Activated CD8-positive, alpha-beta memory T cell treated with anti-CD3 and anti-CD28 coated beads, Interleukin-2, amount 50 U/mL, for 24 hours (primary cell): ENCODE measurements around the gene CERS6.

Experiments used
- DNase-seq: peaks from one replicate; pipeline ENCODE4 v3.0.0-alpha.2; 2020; ENCODE audit errors: extremely low read depth

Gene CERS6

GRCh38 chr2:168801471-168801870 lies 345.4 kb downstream of the CERS6 start:
- no peak for DNase-seq

GRCh38 chr2:168801961-168802858 lies 346.1 kb downstream of the CERS6 start, which contains the start of gene NOSTRIN:
TSS of gene NOSTRIN (plus strand) at chr2:168802637. CDS start at chr2:168802647, 10 bp downstream.
- DNase-seq = no peak

GRCh38 chr2:168802859-168803725 lies 347.0 kb downstream of the CERS6 start:
- DNase-seq = no peak

GRCh38 chr2:168804214-168804613 lies 348.1 kb downstream of the CERS6 start:
- DNase-seq = no peak

- DNase-seq = no peak
These were observed 349.5 kb downstream of the CERS6 start for GRCh38 chr2:168805615-168806014.

- DNase-seq = no peak
These were observed 353.5 kb downstream of the CERS6 start for GRCh38 chr2:168809537-168809936.

- no peak for DNase-seq
These were observed 354.2 kb downstream of the CERS6 start for GRCh38 chr2:168810235-168810634.

- no peak for DNase-seq
These were observed 355.6 kb downstream of the CERS6 start for GRCh38 chr2:168811696-168812095.

GRCh38 chr2:168814046-168814445 lies 358.0 kb downstream of the CERS6 start:
- no peak for DNase-seq

GRCh38 chr2:168814939-168815907 lies 359.2 kb downstream of the CERS6 start:
- no peak for DNase-seq

GRCh38 chr2:168816369-168816768 lies 360.3 kb downstream of the CERS6 start:
- DNase-seq = no peak

GRCh38 chr2:168819050-168819715 lies 363.1 kb downstream of the CERS6 start:
- no peak for DNase-seq

GRCh38 chr2:168819829-168820489 lies 363.9 kb downstream of the CERS6 start:
- no peak for DNase-seq

GRCh38 chr2:168821577-168821976 lies 365.5 kb downstream of the CERS6 start:
- no peak for DNase-seq

- no peak for DNase-seq
These were observed 365.9 kb downstream of the CERS6 start for GRCh38 chr2:168821992-168822391.
